ENCODE measurements around the gene BCL2A1. TPM values are rescaled to one million over a fixed set of nuclear protein-coding genes. Genes with fewer than 3 reads are reported as not detected.

Gene BCL2A1
- total RNA-seq, 1 donor from 2014 or later, result not detected

- no peak for DNase-seq
- Mint-ChIP-seq H3K27ac (ENCODE audit: unreplicated experiment) (no peak overlapping the region), H3K36me3 (ENCODE audit: unreplicated experiment) (no peaks in the 10 kb centered on the region), H3K27me3 (ENCODE audit: unreplicated experiment) (no peaks in the 10 kb centered on the region), H3K4me1 (ENCODE audit: low read depth, unreplicated experiment) (no peaks in the 10 kb centered on the region), H3K4me3 (ENCODE audit: unreplicated experiment) (no peak overlapping the region), H3K9me3 (ENCODE audit: unreplicated experiment) (peaks cover 3% of the 10 kb centered on the region)
- TF ChIP-seq CTCF (IDR thresholded peaks at IDR 0.05; ENCODE audit: partially characterized antibody, unreplicated experiment), result no peak
Measured at GRCh38 chr15:80007532-80007931, 36.5 kb upstream of the BCL2A1 start.

- Mint-ChIP-seq H3K27me3 (ENCODE audit: unreplicated experiment) (no peaks in the 10 kb centered on the region), H3K4me1 (ENCODE audit: low read depth, unreplicated experiment) (no peaks in the 10 kb centered on the region), H3K9me3 (ENCODE audit: unreplicated experiment) (peaks cover 3% of the 10 kb centered on the region), H3K4me3 (ENCODE audit: unreplicated experiment) (no peak overlapping the region), H3K36me3 (ENCODE audit: unreplicated experiment) (no peaks in the 10 kb centered on the region), H3K27ac (ENCODE audit: unreplicated experiment) (no peak overlapping the region)
- no peak for TF ChIP-seq CTCF (IDR thresholded peaks at IDR 0.05; ENCODE audit: partially characterized antibody, unreplicated experiment)
- no peak for DNase-seq
Measured at GRCh38 chr15:80006946-80007345, 36.0 kb upstream of the BCL2A1 start.

GRCh38 chr15:80003934-80004472 lies 33.0 kb upstream of the BCL2A1 start:
- H3K36me3 Mint-ChIP-seq (ENCODE audit: unreplicated experiment), result no peaks in the 10 kb centered on the region
- no peaks in the 10 kb centered on the region for H3K4me1 Mint-ChIP-seq (ENCODE audit: low read depth, unreplicated experiment)
- H3K9me3 Mint-ChIP-seq (ENCODE audit: unreplicated experiment), result peaks cover 4% of the 10 kb centered on the region
- TF ChIP-seq CTCF (IDR thresholded peaks at IDR 0.05; ENCODE audit: partially characterized antibody, unreplicated experiment), result no peak
- DNase-seq, result no peak
- H3K27ac Mint-ChIP-seq (ENCODE audit: unreplicated experiment), result no peak overlapping the region
- H3K4me3 Mint-ChIP-seq (ENCODE audit: unreplicated experiment), result no peak overlapping the region
- H3K27me3 Mint-ChIP-seq (ENCODE audit: unreplicated experiment), result no peaks in the 10 kb centered on the region

- H3K27me3 Mint-ChIP-seq (ENCODE audit: unreplicated experiment), result no peaks in the 10 kb centered on the region
- peak; percentile 23 for DNase-seq
- H3K4me1 Mint-ChIP-seq (ENCODE audit: low read depth, unreplicated experiment), result no peaks in the 10 kb centered on the region
- no peak overlapping the region for H3K4me3 Mint-ChIP-seq (ENCODE audit: unreplicated experiment)
- H3K27ac Mint-ChIP-seq (ENCODE audit: unreplicated experiment), result peak overlapping the region; percentile 71
- peaks cover 4% of the 10 kb centered on the region for H3K9me3 Mint-ChIP-seq (ENCODE audit: unreplicated experiment)
- H3K36me3 Mint-ChIP-seq (ENCODE audit: unreplicated experiment), result no peaks in the 10 kb centered on the region
- TF ChIP-seq CTCF (IDR thresholded peaks at IDR 0.05; ENCODE audit: partially characterized antibody, unreplicated experiment), result no peak
Measured at GRCh38 chr15:80003171-80003570, 32.2 kb upstream of the BCL2A1 start.

- H3K4me3 Mint-ChIP-seq (ENCODE audit: unreplicated experiment), result no peak overlapping the region
Measured at GRCh38 chr15:80002267-80002666, 31.3 kb upstream of the BCL2A1 start.

More at GRCh38 chr15:80002267-80002666, 31.3 kb upstream of the BCL2A1 start:
- no peaks in the 10 kb centered on the region for H3K4me1 Mint-ChIP-seq (ENCODE audit: low read depth, unreplicated experiment)
- TF ChIP-seq CTCF (IDR thresholded peaks at IDR 0.05; ENCODE audit: partially characterized antibody, unreplicated experiment), result no peak
- no peak overlapping the region for H3K27ac Mint-ChIP-seq (ENCODE audit: unreplicated experiment)
- H3K27me3 Mint-ChIP-seq (ENCODE audit: unreplicated experiment), result no peaks in the 10 kb centered on the region
- DNase-seq, result no peak
- H3K9me3 Mint-ChIP-seq (ENCODE audit: unreplicated experiment), result peaks cover 4% of the 10 kb centered on the region
- H3K36me3 Mint-ChIP-seq (ENCODE audit: unreplicated experiment), result no peaks in the 10 kb centered on the region
